Left hindlimb (tissue), 1 donor: ENCODE results near the gene PTTG2.
A peak's percentile ranks its signal among the peaks of the same experiment; 100 is the strongest.
"Not testable (repeated sequence)": the region's sequence is repeated elsewhere in the genome, so short reads cannot be mapped to it uniquely, and the experiment has no call there.

ENCODE experiments used
- DNase-seq: peaks from one replicate; pipeline ENCODE4 v3.0.0-alpha.2; 2018

Gene PTTG2

DNA sequence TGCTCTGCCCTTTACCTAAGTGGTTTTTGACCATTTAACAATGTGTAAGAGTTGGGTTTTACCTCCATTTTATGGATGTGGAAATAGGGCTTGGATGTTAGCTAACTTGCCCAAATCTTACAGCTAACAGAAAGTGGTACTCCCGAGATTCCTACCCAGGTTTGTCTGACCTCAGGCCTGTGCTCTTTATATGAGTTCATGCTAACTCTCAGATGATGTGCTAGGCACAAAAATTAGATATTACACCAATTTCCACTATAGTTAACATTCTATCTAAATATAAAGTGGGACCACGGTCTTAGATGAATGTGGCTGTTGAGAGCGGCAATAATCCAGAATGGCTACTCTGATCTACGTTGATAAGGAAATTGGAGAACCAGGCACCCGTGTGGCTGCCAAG lies at the start of gene PTTG2:
Gene PTTG2, plus strand, starts transcription at position 301 of the 400 bp plus-strand sequence. Its CDS starts 37 bp downstream, at position 338.
- DNase-seq: no peak

DNA sequence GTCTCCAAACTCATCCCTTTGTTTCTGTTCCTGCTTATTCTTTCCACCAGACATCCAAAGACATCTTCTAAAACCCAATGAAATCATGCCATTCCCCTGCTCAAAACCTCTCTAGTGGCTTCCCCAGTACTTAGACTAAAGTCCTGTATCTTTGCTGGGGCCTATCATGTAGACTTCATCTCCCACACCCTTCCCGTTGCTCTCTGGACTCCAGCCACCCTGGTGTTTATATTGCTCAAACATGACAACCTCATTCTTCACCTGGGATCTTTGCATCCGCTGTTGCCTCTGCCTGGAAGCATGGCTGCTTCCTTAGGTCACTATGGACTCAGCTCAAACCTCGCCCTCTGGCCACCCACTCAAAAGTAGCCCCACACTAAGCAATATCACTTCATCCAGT lies 45.7 kb upstream of the PTTG2 start:
- DNase-seq: no peak

DNA sequence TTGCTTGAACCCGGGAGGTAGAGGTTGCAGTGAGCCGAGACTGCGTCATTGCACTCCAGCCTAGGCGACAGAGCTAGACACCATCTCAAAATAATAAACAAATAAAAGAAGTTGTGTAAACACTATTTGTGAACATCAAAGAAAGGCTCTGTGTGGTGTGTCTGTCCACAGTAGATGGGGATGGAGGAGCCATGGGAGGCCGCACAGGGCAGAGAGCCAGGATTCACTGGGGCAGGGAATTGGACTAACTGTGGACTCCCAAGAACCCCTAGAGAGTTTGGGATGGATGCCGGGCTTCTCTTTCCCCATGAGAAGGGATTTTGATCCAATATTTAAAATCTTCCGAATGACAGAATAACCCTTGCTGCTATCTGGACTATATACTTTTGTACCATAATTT lies 42.8 kb upstream of the PTTG2 start:
- no peak for DNase-seq

DNA sequence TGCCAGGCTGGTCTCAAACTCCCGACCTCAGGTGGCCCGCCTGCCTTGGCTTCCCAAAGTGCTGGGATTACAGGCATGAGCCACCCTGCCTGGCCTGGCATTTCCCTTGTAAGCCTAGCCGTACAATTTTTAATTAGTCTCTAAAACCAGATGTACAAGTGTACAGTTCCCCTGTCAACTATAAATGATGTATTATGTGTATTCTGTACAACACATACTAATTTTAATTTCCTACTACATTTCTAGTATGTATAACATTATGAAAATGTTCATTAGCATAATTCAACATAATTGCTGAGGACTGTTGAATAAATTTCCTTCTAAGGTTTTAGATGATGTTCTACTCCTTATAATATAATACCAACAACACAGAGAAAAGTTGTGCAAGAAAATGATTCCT lies 41.5 kb upstream of the PTTG2 start:
- DNase-seq: no peak

DNA sequence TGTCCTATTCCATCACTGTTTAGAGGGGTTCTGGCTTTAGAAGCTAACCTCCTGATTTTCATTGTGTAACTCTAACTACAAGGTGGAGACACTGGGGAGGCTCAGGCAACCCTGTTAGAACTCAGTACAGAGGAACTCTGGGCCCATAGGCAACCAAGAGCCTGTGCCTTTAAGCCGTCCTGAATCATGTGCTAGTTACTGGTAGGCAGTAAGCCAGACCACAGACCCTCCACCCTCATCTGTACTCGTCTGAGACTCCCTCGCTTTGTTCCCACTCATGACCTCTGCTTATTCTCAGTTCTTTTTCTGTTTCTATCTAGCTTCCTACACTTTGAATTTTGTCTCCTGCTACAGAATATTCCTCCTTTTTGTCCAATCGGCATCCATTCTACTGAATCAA lies 37.9 kb upstream of the PTTG2 start:
- no peak for DNase-seq

DNA sequence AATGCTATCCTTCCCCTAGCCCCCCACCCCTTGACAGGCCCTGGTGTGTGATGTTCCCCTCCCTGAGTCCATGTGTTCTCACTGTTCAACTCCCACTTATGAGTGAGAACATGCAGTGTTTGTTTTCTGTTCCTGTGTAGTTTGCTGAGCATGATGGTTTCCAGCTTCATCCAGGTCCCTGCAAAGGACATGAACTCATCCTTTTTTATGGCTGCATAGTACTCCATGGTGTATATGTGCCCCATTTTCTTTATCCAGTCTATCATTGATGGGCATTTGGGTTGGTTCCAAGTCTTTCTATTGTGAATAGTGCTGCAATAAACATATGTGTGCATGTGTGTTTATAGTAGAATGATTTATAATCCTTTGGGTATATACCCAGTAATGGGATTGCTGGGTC lies 37.1 kb upstream of the PTTG2 start:
- not testable (repeated sequence) for DNase-seq

DNA sequence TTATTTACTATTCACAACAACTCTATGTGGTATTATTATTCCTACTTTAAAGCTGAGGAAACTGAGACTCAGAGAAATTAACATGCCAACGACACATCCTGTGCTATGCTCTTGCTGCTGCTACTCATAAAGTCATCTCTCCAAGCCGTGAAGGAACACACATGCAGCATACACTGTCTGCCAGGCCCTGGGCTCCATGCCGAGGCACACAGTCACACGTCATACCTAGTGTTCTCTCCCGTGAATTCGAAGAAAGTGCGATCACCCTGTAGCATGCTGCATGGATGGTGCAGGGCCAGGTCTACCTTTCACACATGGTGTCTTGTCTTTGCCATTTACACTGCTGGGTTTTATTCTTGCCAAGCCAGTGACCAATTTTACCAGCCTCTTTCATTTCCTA lies 35.3 kb upstream of the PTTG2 start:
- no peak for DNase-seq

DNA sequence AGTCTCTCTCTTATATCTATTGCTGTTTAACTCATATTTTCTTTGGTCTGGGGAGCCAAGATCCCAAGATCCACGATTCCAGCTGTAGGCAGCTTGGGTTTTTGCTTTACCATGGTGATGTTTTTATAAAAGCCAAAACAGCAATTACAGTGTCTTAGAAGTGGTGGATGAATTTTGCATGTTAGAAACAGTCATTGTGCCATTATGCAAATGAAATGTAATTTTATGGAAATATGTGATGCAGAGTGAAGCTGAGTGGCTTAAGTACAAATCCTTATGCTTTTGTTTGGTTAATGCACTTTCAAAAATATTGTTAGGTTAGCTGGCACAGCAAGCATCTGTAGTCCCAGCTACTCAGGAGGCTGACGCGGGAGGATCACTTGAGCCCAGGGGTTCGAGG lies 32.8 kb upstream of the PTTG2 start:
- DNase-seq: no peak

DNA sequence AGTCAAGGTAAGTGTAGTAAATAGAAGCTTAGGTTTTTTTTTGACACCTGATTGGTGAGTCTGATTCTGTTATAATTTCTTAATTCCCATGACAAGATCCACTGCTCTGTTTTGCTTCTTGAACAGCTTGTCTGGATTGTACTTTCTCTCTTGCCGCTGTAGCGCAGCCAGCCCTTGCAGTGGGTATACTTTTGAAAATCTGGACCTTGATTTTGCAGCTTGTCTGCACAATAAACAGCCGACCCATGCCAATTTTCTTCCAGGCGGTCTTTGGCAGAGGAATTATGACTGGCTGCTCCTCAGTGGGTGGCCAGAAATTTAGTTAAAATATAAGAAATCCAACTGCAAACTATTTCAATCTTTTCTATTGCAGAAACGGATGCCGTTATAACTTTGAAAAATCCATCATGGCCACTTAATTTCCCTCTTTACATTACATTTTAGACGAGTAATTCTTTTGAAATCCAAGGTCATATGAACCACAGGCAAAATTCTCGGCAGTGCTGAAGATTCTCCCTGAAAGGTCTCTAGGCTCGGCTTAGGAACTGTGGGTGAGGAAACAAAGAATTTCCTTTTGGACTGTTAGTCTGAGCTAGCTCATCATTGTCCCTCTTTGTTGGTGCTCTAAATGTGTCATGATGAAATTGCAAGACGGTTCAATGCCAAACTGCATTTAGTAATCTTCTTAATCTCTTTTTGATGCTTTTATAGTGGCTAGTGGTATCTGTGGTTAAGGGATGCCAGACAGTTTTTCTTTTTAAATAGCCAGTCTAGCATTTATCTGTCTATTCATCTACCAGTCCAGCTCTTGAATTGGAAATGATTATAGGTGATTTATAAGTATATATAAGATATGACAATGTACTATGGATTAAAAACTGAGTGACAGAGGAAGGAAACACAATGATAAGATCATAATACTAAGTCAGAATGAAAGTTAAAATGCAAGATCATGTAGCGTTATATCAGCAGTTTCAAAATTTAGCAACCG lies 31.5 kb upstream of the PTTG2 start:
- DNase-seq: no peak

DNA sequence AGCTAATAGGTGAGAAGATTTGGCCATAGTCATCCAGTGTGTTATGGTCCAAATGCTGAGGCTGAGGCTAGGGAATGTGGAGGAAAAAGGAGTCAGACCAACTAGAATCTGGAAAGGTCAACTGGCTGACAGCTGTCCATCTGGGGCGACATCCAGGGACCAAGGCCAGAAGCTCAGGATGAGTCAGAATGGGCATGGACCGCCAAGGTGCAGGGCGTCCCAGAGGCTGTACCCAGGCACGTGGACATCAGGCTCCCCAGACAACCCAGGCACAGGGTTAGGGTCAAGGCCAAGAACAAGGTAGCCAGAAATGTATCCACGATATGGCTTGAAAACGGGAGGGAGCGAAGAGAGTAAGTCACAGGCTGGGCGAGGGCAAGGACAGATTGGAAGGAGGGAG lies 26.1 kb upstream of the PTTG2 start:
- DNase-seq: no peak

DNA sequence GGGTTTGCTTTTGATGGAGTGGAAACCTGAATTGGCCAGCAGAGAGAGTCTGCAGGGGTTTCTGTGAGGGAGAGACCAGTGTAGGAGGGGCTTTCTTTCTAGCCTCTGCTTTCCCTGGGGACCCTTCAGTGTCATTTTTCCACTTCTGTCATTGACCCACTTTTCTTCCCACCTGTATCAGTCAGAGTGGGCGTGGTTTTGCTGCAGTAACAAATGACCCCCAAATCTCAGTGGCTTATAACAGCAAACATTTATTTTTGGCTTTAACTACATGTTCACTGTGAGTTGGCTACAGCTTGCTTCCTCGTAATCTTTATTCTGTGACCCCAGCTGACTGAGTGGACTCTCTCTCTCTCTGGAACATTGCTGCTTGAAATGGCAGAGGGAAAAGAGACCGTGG lies 25.6 kb upstream of the PTTG2 start:
- DNase-seq: no peak

DNA sequence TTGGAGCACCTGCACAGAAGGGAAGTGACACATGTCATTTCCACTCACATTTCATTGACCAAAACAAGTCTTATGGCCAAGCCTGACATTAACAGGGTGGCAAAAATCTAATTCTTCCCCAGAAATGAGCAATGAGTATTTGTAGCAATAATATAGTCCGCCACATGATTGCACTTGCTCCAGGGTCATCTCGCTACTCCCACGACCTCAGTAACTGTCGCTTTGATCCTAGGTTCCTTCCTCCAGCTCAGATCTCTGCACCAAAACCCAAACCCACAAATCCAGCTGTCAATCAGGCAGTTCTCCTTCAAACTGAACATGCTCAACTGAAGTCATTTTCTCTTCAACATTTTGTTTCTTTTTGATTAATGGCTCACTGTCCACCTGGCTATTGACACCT lies 25.2 kb upstream of the PTTG2 start:
- no peak for DNase-seq

DNA sequence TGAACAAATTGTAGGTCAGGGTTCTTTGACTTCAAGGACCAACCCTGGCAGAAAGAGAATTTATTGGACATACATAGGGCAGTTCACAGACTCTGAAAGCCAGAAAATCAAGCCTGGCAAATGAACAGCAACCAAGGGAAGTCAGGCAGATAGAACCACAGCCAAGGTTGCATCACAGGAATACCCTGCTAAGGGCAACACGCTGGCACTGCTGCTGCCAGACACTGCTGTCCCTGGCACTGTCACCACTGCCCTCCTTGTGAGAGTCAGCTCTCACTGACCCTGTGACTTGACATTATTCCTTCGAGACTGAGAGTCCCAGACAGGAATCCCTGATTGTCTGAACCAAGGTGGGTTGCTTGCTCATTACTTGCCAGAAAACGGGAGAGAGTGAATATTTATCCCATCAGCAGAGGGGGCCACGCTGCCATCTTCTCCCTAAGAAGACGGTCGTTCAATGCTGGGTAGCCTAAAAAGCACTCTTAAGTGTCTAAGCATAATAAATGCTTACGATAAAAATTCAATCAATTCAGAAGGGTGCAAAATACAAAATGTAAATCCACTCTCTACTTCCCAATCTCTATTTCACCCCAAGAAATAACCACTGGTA lies 23.2 kb upstream of the PTTG2 start:
- no peak for DNase-seq

DNA sequence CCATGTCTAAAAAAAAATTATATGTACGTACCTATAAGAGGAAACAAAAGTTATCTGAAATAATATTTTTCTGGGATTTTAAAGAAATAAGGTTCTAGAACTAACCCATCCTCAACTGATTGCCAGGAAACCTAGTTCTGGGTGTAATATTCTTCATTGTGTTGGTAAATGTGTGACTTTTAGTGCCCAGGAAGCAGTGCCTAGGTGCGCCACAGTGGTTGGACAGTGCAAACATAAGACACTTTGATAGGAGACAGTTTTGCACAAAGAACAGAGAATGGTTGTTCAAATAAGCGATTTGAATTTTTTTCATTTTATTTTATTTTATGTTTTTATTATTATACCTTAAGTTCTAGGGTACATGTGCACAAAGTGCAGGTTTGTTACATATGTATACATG lies 22.0 kb upstream of the PTTG2 start:
- no peak for DNase-seq

DNA sequence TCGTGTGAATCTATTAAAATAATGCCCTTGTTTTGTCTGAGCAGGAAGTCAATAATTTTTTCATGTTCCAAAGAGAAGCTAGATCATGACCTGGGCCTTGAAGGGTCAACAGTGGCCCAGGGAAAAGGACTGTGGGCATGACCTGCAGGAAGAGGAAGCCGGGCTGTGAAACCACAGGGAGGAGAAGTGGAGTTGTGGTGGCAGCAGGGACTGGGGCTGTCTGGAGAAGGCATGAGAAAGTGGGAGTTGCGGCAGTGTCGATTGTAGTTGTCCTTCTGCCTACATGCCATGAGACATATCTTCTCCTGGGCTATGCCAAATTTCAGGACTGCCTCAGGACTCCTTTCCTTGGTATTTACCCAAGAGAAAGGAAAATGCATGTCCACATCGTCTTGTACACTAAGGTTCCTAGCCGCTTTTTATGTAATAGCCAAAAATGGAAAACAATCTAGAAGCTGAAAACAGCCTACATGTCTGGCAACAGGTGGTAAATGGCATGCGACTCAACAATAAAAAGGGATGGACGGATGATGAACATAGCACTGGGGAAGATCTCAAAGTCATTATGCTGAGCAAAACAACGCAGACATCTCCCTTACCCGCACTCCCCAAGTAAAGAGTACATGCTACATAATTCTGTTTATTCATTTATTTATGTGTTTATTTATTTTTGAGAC lies 13.6 kb upstream of the PTTG2 start:
- DNase-seq: peak; percentile 42

DNA sequence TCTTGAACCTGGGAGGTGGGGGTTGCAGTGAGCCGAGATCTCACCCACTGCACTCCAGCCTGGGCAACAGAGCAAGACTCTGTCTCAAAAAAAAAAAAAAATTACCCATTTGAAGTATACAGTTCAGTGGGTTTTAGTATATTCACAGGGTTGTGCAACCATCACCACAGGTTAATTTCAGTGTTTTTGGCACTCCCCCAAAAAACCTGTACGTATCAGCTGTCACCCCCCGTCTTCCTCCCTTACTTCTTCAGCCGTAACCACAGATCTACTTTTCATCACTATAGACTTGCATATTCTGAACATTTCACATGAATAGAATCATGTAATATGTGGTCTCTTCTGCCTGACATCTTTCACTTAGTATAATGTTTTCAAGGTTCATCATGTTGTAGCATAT lies 11.7 kb upstream of the PTTG2 start:
- DNase-seq: no peak

DNA sequence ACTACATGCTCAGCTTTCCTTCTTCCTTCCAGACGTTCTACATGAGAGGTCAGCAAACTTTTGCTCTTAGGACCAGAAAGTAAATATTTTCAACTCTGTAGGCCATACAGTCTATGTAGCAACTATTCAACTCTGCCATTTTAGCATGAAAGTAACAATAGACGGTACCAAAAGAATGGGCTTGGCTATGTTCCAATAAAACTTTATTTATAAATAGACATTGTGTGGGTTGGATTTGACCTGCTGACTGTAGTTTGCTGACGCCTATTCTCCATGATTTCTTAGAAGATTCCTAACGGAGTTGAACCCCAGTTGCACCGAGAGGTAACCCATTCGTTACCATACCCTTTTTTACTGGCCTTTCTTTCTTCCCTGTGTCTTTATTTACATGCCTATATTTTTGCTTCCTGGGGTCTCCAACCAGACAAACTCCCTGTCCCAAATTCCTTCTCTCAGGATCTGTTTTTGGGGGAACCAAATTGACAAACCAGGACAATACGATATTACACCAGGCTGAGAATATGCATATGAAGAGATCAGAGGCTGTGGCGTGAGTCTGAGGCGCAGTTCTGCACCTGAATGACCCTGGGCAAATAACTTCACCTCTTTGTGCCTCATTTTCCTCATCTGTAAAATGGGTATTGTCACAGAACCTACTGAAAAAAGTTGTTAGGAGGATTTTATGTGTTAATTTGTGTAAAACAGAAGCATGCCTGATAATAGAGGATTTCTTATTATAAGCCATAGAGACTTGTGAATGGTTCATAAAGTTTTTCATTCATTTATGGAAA lies 10.4 kb upstream of the PTTG2 start:
- DNase-seq: no peak

DNA sequence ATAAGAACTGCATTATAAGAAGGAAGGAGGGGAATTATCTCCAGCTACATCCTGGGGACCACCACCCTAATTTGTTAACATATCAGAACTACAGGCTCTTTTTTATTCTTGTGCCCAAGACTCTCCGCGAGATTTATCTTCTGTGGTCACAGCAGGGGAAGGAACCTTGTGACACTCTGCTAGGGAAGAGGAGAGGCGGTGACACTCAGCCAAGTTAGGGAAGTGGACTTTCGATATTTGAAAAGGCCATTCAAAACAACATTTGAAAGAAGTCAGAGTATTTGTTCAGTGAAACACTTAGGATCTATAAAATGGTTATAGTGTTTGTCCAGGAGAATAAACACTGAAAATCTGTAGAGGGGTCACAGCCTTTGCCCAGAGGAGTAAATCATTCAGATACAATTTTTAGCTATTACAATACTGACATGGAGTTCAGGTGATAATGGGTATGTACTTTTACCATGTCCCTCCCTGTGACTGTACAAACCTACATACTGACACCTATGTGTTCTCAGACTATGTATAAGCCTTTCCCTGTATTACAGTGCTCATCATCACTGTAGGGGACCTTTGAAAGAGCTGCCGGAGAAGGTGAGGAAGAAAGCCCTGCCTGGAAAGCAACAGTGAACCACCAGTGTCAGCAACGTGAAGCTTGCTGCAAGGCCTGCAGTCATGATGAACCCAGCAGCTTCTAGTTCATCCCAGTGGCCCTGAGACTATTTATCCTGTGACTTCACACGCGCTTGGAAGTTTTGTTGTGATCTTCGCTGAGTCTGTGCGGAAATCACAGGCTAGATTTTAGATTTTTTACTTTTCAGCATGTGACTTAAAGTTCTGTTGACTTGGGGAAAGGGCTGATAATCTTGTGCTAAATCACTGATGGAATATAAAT lies 8.5 kb upstream of the PTTG2 start:
- no peak for DNase-seq

DNA sequence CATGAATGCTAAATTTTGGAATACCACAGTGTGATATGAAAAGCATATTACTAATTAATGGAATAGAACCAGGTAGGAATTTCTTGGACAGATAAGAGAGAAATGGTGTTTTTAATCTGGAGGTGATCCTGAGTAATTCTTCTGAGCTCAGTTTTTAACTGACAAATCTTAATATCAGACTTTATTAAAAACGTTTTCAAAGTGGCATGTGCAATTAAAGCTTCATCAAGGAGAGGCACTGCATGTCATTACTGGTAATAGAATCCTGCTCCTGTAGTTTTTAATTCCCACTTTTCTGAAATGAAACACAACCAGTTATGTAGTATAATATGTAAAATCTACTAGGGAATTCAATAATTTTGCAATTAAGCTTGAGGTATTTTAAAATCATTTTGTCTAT lies 7.0 kb upstream of the PTTG2 start:
- DNase-seq: no peak

DNA sequence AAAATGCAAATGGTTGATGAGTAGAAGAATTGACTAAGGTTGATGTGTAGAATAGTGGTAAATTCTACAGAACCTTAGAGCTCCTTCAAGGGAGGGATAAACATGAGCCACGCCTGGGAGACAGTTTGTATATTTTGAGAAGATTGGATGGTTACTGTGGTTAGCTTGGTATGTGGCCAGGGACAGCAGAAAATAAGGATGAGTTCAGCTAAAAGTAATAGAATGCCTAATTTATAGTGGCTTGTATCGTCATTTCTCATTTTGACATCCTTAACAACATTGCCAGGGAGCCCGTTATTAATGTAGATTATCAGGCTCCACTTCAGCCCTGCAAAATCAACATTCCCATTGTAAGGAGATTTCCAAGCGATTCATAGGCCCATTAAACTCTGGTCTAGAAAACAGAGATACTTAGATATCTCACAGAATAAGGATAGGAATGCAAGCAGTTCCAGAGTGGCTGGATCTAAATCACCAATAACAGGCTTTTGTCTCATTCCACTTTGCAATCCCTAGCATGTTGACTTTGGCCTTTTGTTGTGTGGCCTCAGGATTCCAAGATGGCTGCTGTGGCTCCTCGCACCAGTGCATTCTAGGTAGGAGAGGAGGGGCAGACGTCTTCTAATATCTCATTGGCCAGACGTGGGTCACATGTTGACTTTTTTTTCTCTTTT lies 6.4 kb upstream of the PTTG2 start:
- no peak for DNase-seq

DNA sequence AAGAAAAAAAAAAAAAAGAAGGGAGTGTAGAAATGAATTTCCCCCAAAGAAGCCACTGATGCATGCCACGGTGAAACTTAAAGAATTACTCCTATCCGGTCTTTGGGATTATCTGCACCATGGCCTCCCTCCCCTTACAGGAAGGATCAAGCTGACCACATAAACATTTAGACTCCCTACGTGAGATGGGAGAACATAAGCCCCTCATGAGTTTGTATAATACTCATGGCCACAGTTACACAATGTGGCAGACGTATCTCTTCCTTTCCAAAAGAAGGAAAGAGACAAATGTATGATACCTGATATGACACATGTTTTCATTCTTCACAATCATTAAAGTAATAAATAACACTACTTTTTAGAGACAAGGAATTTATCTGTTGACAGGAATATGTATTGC lies 3.3 kb upstream of the PTTG2 start:
- DNase-seq: no peak
